Activated CD4-positive, alpha-beta T cell treated with anti-CD3 and anti-CD28 coated beads, Interleukin-2, amount 10 ng/mL, durations not matched to agents 7 days and 5 days (primary cell): ENCODE measurements around the gene GRM5. TPM values are rescaled to one million over a fixed set of nuclear protein-coding genes. Genes with fewer than 3 reads are reported as not detected.
"Not testable (repeated sequence)": the region's sequence is repeated elsewhere in the genome, so short reads cannot be mapped to it uniquely, and the experiment has no call there.

Experiments
- CTCF ChIA-PET: fragments of 350-600 bp; sonication (Branson Sonifier 250); formaldehyde crosslinking; loops from one replicate; lab custom pipeline; 2021; ENCODE audit warnings: antibody characterized with exemption; lab: Charles Lee
- POLR2A ChIA-PET: fragments of 350-600 bp; sonication (Branson Sonifier 250); formaldehyde crosslinking; loops from one replicate; lab custom pipeline; 2021; ENCODE audit warnings: antibody characterized with exemption; lab: Charles Lee
- DNase-seq: peaks from one replicate; pipeline ENCODE4 v3.0.0-alpha.2; 2020
- H3K27ac Mint-ChIP-seq: one replicate; pipeline ENCODE4 v1.8.0; 2021; ENCODE audit warnings: mild to moderate bottlenecking, moderate library complexity, mixed read lengths
- H3K27me3 Mint-ChIP-seq: one replicate; pipeline ENCODE4 v1.8.0; 2021; ENCODE audit warnings: mixed read lengths
- H3K36me3 Mint-ChIP-seq: one replicate; pipeline ENCODE4 v1.8.0; 2021; ENCODE audit warnings: low read depth, mixed read lengths
- H3K4me1 Mint-ChIP-seq: one replicate; pipeline ENCODE4 v1.8.0; 2021; ENCODE audit warnings: mixed read lengths
- H3K4me3 Mint-ChIP-seq: one replicate; pipeline ENCODE4 v1.8.0; 2021; ENCODE audit warnings: mild to moderate bottlenecking, moderate library complexity, mixed read lengths
- H3K9me3 Mint-ChIP-seq: one replicate; pipeline ENCODE4 v1.8.0; 2021; ENCODE audit warnings: mixed read lengths
- total RNA-seq, 2 experiments: library from RNA; stranded (reverse); gene quantifications; one replicate each; pipeline ENCODE4 v1.2.3, GENCODE V29; 2021

The GRM5 gene
- total RNA-seq, 2 experiments from 2014 or later, result not detected

DNA sequence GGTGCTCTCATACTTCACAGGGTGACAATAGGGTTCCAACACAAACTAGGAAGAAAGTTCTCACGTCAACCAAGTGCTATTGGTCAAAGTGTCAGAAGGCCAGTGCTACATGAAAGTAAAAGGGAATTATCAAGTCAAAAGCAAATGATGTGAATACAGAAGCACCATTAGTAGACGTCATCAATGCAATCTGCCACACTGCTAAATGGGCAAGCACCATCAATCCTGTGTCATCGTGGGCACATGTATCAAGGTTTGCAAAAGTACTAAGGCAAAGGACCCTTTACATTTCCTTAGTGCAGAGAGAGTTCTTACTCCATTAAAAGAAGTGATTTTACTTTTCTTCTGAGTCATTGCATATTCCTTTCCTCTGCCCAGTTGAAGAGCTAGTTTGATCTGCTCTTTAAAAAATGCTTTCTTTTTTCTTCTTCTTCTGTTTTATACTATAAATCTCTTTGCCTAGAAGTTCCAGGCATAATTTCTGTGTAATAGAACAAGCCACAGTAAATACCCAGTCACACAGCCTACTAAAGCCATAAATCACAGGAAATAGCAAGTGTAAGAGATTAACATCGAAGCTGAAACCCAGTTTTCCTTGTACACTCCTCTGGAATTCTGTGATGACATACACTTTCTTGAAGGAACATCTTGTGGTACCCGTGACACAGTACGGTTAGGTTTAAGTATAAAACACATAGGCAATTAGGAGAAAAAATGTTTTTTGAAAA, 21.8 kb downstream of the GRM5 start:
- POLR2A ChIA-PET, H3K4me3 Mint-ChIP-seq: not testable (repeated sequence)

DNA sequence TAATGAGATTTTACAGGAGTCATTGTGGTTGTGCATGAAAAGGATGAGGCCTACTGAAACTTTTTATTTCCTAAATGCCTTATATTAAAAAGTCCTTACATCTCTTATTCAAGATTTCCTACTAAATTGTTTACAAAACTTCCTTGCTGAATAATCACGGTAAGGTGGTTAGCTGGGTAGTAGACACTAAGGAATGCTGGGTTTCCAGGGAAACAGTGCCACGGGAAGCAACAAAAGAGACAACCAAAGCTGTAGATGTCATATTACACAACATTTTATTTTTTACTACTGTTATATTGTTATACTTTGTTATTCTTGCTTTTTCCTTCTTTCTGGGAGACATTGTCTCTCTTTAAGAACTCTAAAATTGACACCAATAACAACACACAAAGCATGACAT, 36.1 kb downstream of the GRM5 start:
- POLR2A ChIA-PET, H3K4me1 Mint-ChIP-seq, H3K4me3 Mint-ChIP-seq, H3K27ac Mint-ChIP-seq, H3K36me3 Mint-ChIP-seq, DNase-seq, H3K27me3 Mint-ChIP-seq, CTCF ChIA-PET, H3K9me3 Mint-ChIP-seq: not testable (repeated sequence)

More for the DNA sequence above, 21.8 kb downstream of the GRM5 start:
- DNase-seq, H3K27ac Mint-ChIP-seq, H3K27me3 Mint-ChIP-seq, H3K9me3 Mint-ChIP-seq, H3K4me1 Mint-ChIP-seq, CTCF ChIA-PET, H3K36me3 Mint-ChIP-seq: not testable (repeated sequence)

DNA sequence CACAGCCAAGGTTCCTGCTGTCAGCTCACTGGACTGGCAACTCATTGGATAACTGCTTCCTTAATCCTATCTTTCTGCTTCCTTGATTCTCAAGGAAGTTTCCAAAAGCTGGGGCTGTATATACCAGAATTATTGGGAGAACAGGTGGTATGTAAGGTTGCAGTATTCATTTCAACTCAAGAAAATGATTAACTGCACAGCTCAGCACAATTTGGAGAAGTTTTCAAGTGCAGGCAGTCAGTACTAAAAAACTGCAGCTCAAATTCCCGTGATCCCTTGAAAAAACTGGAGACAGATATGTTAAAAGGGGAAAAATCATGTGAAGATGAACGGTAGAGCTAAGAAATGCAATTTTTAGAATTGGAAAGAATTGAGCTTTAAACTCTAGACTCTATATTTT, 44.4 kb downstream of the GRM5 start:
- Mint-ChIP-seq H3K4me1 (no peaks in the 10 kb centered on the region), H3K4me3 (no peak overlapping the region), H3K27ac (no peak overlapping the region), H3K27me3 (no peaks in the 10 kb centered on the region), H3K36me3 (no peaks in the 10 kb centered on the region), H3K9me3 (no peaks in the 10 kb centered on the region)
- ChIA-PET CTCF (no interaction called here), POLR2A (no interaction called here)
- no peak for DNase-seq

DNA sequence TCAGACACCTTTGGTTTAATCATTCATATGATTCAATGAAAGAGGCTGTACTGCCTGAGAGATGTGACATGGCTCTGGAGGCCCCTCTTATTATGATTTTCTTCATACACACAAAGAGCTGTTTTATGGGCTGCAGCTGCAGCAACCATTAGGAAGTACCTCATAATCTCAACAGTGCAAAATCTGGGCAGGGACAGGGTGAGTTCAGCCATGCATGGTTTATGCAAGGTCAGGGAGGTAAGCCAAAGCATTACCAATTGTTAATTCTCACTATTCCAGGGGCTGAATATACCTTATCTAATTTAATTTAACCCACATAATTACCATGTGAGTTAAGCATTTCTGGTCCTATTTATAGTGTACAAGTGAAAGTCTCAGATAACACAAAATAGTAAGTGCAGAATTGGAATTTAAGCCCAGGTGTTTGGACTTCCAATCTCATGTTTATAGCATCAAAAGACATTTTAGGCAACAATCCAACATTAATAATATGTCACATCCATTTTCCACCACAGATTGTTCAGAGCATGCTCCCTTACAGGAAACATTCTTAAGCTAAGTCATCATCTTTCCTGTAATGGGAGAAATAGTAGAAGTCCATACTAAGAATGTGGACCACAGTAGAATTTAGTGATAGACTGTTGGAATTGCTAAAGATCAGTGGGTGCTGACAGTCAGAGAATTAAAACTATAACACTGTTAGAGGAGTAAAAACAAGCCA, 45.8 kb downstream of the GRM5 start:
- H3K27ac Mint-ChIP-seq, POLR2A ChIA-PET, CTCF ChIA-PET, H3K27me3 Mint-ChIP-seq, H3K4me3 Mint-ChIP-seq, DNase-seq, H3K36me3 Mint-ChIP-seq, H3K9me3 Mint-ChIP-seq, H3K4me1 Mint-ChIP-seq: not testable (repeated sequence)

DNA sequence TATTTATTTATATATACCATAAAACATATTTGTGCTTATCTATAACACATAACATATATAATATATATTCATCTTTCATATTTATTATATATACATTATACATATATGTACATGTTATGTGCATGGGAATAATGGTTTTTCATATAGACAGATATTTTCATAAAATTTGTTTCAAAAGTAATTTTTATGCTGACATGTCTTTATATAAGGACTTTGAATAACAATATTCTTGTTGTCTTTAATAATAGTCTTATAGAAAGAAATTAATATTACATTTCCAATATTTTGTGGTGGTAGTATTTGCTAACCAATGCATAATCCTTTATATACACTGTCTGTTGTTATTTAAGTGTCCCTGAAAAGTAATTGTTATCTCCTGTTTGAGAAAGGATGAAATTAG, 49.6 kb downstream of the GRM5 start:
- no peak overlapping the region for H3K4me3 Mint-ChIP-seq
- CTCF ChIA-PET, result no interaction called here
- no peaks in the 10 kb centered on the region for H3K36me3 Mint-ChIP-seq
- H3K27ac Mint-ChIP-seq, result no peak overlapping the region
- POLR2A ChIA-PET, result no interaction called here
- H3K9me3 Mint-ChIP-seq, result no peaks in the 10 kb centered on the region
- DNase-seq, result no peak
- H3K4me1 Mint-ChIP-seq, result no peaks in the 10 kb centered on the region
- no peaks in the 10 kb centered on the region for H3K27me3 Mint-ChIP-seq

DNA sequence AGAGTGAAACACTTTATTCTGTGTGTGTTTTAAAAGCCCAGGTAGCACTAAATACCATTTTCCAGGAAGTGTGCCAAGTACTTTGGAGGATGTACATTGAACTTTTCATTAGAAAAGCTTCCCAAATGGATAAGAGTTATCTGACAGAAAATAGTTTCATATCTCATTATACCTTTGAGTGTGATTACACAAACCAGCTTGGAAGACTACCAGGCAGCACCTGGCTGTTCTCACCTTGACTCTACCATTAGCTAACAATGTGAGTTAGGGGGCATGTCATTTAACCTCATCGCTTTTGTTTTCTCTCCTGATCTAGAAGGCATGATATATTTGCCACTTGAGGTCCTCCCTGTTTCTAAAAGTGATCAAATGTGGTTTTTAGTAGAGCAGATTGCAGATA, 50.2 kb downstream of the GRM5 start:
- Mint-ChIP-seq H3K9me3 (no peaks in the 10 kb centered on the region), H3K27ac (no peak overlapping the region), H3K27me3 (no peaks in the 10 kb centered on the region), H3K36me3 (no peaks in the 10 kb centered on the region), H3K4me3 (no peak overlapping the region), H3K4me1 (no peaks in the 10 kb centered on the region)
- ChIA-PET CTCF (no interaction called here), POLR2A (no interaction called here)
- no peak for DNase-seq

DNA sequence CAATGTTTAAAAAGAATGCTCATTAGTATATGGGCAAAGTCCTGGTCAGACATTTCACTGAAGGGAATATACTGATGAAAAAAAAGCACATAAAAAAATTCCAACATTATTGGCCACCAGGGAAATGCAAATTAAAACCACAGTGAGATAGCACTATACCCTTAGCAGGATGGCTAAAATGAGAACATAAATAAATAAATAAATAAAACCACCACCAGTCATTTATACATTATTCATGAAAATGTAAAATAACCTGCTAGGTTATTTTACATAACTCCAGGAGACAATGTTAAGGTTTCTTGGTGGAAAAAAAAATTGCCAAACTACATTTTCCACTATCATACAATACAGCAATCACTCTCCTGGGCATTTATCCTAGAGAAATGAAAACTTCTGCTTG, 64.9 kb downstream of the GRM5 start:
- H3K9me3 Mint-ChIP-seq, H3K36me3 Mint-ChIP-seq, DNase-seq, H3K27me3 Mint-ChIP-seq, CTCF ChIA-PET, POLR2A ChIA-PET, H3K27ac Mint-ChIP-seq, H3K4me3 Mint-ChIP-seq, H3K4me1 Mint-ChIP-seq: not testable (repeated sequence)

DNA sequence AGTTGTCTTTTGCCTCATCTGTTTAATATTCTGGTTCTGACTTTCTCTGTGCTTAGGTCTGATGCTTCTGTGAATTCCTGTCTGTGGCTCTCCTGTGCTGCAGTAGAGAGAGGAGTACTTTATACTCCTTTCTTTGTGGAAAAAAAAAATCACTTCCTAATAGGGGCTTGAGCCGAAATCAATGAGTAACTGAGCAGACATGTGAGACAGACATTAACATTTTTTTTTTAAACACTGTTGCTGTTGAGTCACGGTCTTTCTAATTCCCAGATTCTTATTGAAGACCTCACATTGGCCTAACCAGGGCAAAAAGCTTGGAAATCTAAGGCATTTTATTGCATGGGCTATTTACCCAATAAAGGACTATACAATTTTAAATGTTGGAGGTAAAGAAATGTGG, 86.1 kb downstream of the GRM5 start:
- DNase-seq, result no peak
- CTCF ChIA-PET, result no interaction called here
- POLR2A ChIA-PET, result no interaction called here
- Mint-ChIP-seq H3K4me1 (no peaks in the 10 kb centered on the region), H3K36me3 (no peaks in the 10 kb centered on the region), H3K27me3 (no peaks in the 10 kb centered on the region), H3K4me3 (no peak overlapping the region), H3K27ac (no peak overlapping the region), H3K9me3 (no peaks in the 10 kb centered on the region)

DNA sequence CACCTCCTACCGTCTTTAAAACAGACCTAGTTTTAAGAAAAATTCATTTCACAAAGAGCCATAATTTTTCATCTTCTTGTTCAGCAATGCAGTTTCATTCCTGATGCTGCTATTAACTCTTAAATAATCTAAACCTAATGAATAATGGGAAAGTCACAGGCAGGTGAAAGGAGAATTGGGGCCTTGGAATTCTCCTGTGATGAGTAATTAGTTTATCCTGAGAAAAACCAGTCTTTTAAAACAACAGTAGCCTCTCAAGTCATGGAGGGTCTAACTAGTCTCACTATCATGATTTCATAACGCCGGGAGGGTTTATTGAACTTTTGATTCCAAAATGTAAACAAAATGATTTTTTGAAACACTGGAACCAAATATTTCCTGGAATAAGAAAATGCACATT, 86.8 kb downstream of the GRM5 start:
- DNase-seq, H3K27me3 Mint-ChIP-seq, CTCF ChIA-PET, H3K4me1 Mint-ChIP-seq, H3K27ac Mint-ChIP-seq, POLR2A ChIA-PET, H3K9me3 Mint-ChIP-seq, H3K4me3 Mint-ChIP-seq, H3K36me3 Mint-ChIP-seq: not testable (repeated sequence)

DNA sequence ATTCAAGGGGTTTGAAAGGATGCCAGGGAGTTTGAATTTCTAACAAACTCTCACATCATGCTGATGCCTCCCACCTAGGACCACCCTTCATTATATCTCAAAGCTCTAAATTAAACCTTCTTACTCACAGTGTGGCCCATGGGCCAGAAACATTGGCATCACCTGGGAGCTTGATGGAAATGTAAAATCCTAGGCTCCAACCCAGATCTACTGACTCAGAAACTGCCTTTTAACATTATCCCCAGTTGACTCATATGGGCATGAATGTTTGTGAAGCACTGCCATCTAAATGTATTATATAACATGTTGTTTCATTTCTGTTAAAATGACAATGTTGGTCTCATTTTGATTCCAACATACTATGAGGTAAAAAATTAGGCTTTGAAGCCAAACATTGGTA, 90.3 kb downstream of the GRM5 start:
- H3K36me3 Mint-ChIP-seq, DNase-seq, H3K4me1 Mint-ChIP-seq, H3K4me3 Mint-ChIP-seq, POLR2A ChIA-PET, CTCF ChIA-PET, H3K27me3 Mint-ChIP-seq, H3K27ac Mint-ChIP-seq, H3K9me3 Mint-ChIP-seq: not testable (repeated sequence)

DNA sequence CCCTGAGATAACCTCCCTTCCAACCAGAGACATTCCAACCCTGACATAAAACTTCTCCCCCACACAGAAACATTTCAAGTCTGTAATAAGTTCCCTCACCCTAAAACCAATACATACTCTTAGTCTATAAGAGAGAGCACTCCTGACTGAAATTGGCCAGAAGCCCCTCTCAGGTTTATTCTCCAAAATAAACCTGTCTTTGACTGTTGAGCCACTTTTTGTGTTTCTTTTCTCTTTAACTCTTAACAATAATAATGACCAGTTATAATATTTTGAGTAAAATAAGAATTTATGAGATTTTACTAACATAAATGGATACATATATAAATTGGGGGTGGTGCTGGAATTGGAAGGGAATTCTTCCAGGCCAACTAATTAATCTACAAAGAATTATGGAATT, 93.6 kb downstream of the GRM5 start:
- POLR2A ChIA-PET, result no interaction called here
- Mint-ChIP-seq H3K36me3 (no peaks in the 10 kb centered on the region), H3K27me3 (no peaks in the 10 kb centered on the region), H3K4me3 (no peak overlapping the region), H3K27ac (no peak overlapping the region), H3K9me3 (no peaks in the 10 kb centered on the region), H3K4me1 (no peaks in the 10 kb centered on the region)
- CTCF ChIA-PET, result no interaction called here
- DNase-seq, result no peak

DNA sequence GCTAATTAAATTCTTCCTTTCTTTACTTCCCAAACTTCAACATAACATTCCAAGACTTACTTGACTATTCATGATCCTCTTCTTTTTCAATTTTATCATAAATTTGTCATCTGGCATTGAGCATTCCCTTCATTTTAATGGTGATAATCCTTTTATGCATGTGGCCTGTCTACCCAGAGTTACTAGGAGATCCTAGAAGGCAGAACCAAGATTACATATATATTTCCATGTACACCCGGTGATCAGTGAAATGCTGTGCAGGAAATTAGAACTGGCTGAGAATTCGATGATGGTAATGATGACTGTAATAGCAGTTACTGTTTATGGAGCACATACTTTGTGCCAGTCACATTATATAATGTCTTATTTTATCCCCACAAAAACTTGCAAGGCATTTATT, 104.2 kb downstream of the GRM5 start:
- H3K4me1 Mint-ChIP-seq, H3K36me3 Mint-ChIP-seq, H3K9me3 Mint-ChIP-seq, POLR2A ChIA-PET, H3K4me3 Mint-ChIP-seq, DNase-seq, CTCF ChIA-PET, H3K27ac Mint-ChIP-seq, H3K27me3 Mint-ChIP-seq: not testable (repeated sequence)

DNA sequence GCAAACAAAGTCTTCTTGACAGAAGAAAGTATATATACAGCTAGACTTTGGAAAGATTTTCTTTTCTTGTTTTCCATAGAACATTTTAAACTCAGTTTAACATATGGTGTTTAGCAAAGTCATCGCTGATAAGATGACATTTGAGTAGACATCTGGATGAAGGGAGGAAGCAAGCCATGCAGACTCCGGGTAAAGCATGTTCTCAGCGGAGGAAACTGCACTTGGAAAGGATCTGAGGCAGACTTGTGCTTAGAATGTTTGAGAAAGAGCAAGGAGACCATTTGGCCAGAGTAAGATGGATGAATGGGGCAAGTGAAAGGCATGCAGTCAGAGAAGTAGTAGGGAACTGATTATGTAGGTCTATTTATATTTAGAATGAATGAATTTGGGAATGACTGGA, 105.9 kb downstream of the GRM5 start:
- CTCF ChIA-PET, H3K36me3 Mint-ChIP-seq, H3K27ac Mint-ChIP-seq, DNase-seq, H3K4me3 Mint-ChIP-seq, H3K27me3 Mint-ChIP-seq, H3K9me3 Mint-ChIP-seq, H3K4me1 Mint-ChIP-seq, POLR2A ChIA-PET: not testable (repeated sequence)

DNA sequence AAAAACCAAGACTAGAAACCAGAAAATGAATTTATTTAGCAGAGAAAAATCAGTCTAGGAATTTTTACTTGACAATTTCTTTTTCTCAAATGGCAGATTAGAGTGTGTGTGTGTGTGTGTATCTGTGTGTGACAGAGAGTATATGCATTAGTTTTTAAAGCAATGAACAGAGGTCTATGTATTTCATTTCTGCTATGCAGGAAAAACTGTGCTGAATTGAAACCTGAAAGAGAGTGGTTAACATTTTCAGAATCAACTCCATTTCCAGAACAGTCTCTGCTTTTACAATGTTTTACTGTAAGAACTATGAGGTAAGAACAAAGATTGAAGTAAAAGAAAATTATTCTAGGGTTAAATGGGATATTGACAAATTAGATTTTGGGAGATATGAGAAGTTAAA, 114.8 kb downstream of the GRM5 start:
- CTCF ChIA-PET, result interaction anchor here (0.7 kb wide), 1 partner anchor 1168 kb away, joined by 3 read pairs; no protein-coding TSS in a partner anchor
- H3K4me1 Mint-ChIP-seq, result no peaks in the 10 kb centered on the region
- no peaks in the 10 kb centered on the region for H3K36me3 Mint-ChIP-seq
- no peak overlapping the region for H3K4me3 Mint-ChIP-seq
- no peak overlapping the region for H3K27ac Mint-ChIP-seq
- H3K27me3 Mint-ChIP-seq, result no peaks in the 10 kb centered on the region
- DNase-seq, result no peak
- no peaks in the 10 kb centered on the region for H3K9me3 Mint-ChIP-seq
- POLR2A ChIA-PET, result no interaction called here
